ENCODE data around the gene TSPAN18. TPM values are rescaled to one million over a fixed set of nuclear protein-coding genes. Genes with fewer than 3 reads are reported as not detected.

TSPAN18 gene
- total and polyA plus RNA-seq, 2 of the 8 experiments (the other 6 are each of a cell fraction or from before 2014, with no cell fraction given): 5.2 to 10.2 TPM

DNA sequence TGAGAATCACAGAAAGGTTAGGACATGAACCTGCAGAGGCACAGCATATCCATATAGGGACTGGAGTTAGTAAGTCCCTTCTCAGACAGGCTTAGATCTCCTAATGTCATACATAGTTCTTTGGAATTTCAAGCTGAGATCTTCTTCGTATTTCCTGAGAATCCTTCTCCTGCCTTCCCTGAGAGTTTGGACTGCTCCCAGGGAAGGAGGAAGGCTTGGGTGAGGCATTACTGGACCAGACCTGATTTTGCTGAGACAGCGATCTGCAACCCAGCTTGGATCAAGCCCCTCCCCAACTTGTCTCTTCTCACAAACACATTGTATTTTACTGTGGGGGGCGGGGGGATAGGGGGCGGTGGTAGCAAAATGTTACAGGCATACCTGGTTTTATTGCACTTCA is 108.5 kb downstream of the TSPAN18 start:
- Histone ChIP-seq H3K4me3 (ENCODE audit: extremely low read depth in 1 of 4, insufficient read depth in 2 of 4, low read depth in 3 of 4, low read length in 4 of 4) (no peak overlapping the region), H3K4me2 (ENCODE audit: insufficient read depth in 1 of 2, low read depth in 2 of 2, low read length in 2 of 2) (no peak overlapping the region), H3K9me3 (ENCODE audit: insufficient read depth in 2 of 2, low read depth in 1 of 2, low read length in 1 of 2) (peaks cover 0 to 10% of the 10 kb centered on the region in 2 experiments; a peak in 1 of 4 replicates), H4K5ac (ENCODE audit: insufficient read length, low read depth, low read length) (no peak overlapping the region), H3K79me1 (ENCODE audit: low read depth, low read length) (no peaks in the 10 kb centered on the region), H3K14ac (ENCODE audit: insufficient read length) (no peak overlapping the region), H3K27me3 (replicated peaks in 1 of 4; ENCODE audit: control insufficient read depth in 3 of 4, extremely low read depth in 1 of 4, insufficient read depth in 3 of 4, low read length in 3 of 4) (peaks cover 0 to 16% (median 9%) of the 10 kb centered on the region in 4 experiments; a peak in 4 of 7 replicates), H4K91ac (replicated peaks; ENCODE audit: insufficient read length, low read length) (peak overlapping the region; percentile 50), H3K4ac (replicated peaks; ENCODE audit: insufficient read length, low read depth, low read length) (no peak overlapping the region), H3K79me2 (ENCODE audit: control insufficient read depth in 1 of 2, insufficient read depth in 2 of 2, low read length in 2 of 2) (no peaks in the 10 kb centered on the region), H2BK120ac (replicated peaks; ENCODE audit: low read depth, low read length) (no peak overlapping the region), H4K20me1 (replicated peaks in 1 of 2; ENCODE audit: control insufficient read depth in 1 of 2, insufficient read depth in 2 of 2, low read length in 2 of 2) (no peaks in the 10 kb centered on the region), H3K36me3 (ENCODE audit: control insufficient read depth in 2 of 4, insufficient read depth in 4 of 4, low read length in 3 of 4) (no peaks in the 10 kb centered on the region), H3K18ac (ENCODE audit: extremely low read depth, low read length) (no peak overlapping the region), H2AK5ac (ENCODE audit: low read depth, low read length) (no peak overlapping the region), H2BK20ac (ENCODE audit: low read length) (no peak overlapping the region), H2BK15ac (ENCODE audit: low read length) (no peak overlapping the region), H2BK12ac (ENCODE audit: low read depth, low read length) (peak overlapping the region; percentile 20), H3K4me1 (replicated peaks in 1 of 4; ENCODE audit: control insufficient read depth in 3 of 4, insufficient read depth in 4 of 4, low read length in 3 of 4) (peaks cover 10 to 19% (median 14%) of the 10 kb centered on the region in 4 experiments; a peak in 6 of 7 replicates), H2AFZ (ENCODE audit: low read length) (no peak overlapping the region), H3K27ac (ENCODE audit: low read depth, low read length) (no peak overlapping the region), H3K9ac (replicated peaks in 1 of 4; ENCODE audit: extremely low read depth in 1 of 4, low read depth in 3 of 4, low read length in 3 of 4) (no peak overlapping the region), H4K8ac (ENCODE audit: extremely low read depth, insufficient read depth, low read length) (no peak overlapping the region), H2BK5ac (ENCODE audit: low read depth, low read length) (no peak overlapping the region), H3K56ac (replicated peaks; ENCODE audit: insufficient read length, low read depth, low read length) (no peak overlapping the region), H3K23me2 (ENCODE audit: low read depth, low read length) (no peaks in the 10 kb centered on the region), H3K23ac (ENCODE audit: insufficient read length) (no peak overlapping the region)
- FAIRE-seq: peak; percentile 32
- ChIA-PET CTCF (ENCODE audit: partially characterized antibody) (interaction anchor here (0.8 to 2.6 kb wide), 8 partner anchors 10 to 60 kb away, joined by 3 to 9 read pairs (median 6); no protein-coding TSS in a partner anchor), POLR2A (ENCODE audit: partially characterized antibody) (interaction anchor here (1.4 to 3.7 kb wide), 3 partner anchors 11 to 54 kb away, joined by 3 to 14 read pairs (median 6); no protein-coding TSS in a partner anchor)
- TF ChIP-seq TEAD4 (IDR thresholded peaks at IDR 0.05; ENCODE audit: low read depth, low read length): no peak
- TF ChIP-seq MAFK (IDR thresholded peaks at IDR 0.05; ENCODE audit: low read depth, low read length): peak; percentile 77; the same call in 1 of the 2 replicates
- TF ChIP-seq SIX5 (IDR thresholded peaks at IDR 0.05; ENCODE audit: low read depth, low read length): no peak
- TF ChIP-seq SP2 (IDR thresholded peaks at IDR 0.05; ENCODE audit: low read length): no peak
- DNase-seq (ENCODE audit: low read depth in 1 of 2, low spot score in 2 of 2): no peak
- 67% methylated on average over 4 of the region's 4 CpGs; no CpG with 5 or more reads in 1 of the 2 experiments for WGBS, 2 experiments (ENCODE audit: extremely low coverage in 1 of 2, insufficient coverage in 1 of 2, insufficient read length in 1 of 2, insufficient replicate concordance in 2 of 2, low coverage in 1 of 2, low lambda C conversion rate in 2 of 2, missing lambda C conversion rate in 1 of 2)
